Measurements from ENCODE around the gene EPB41L2. TPM values are rescaled to one million over a fixed set of nuclear protein-coding genes. Genes with fewer than 3 reads are reported as not detected.
"Not testable (repeated sequence)": the region's sequence is repeated elsewhere in the genome, so short reads cannot be mapped to it uniquely, and the experiment has no call there.

The EPB41L2 gene
- total RNA-seq, 6 experiments from 2014 or later, result 15.3 to 38.5 (median 24.6) TPM

DNA sequence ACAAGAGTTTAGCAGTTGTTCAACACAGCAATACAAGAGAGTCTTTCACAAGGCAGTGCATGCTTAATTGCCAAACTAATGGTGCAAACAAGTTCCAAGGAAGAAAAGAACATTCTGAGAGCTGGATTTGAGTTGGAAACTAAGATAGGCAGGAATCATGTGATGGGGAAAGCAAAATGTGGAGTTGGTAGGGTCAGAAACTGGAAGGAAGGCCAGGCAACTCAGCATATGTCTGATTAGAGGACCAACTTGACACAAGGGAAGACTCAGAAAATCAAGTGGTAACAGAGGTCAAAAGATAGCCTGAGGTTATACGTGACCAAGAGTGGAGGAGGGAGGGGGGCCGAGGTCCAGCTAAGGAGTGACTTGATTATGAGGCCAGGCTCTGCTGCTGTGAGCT lies 118.6 kb downstream of the EPB41L2 start:
- H3K4me3 ChIP-seq, result no peak overlapping the region
- no peaks in the 10 kb centered on the region for H3K9me3 ChIP-seq
- TF ChIP-seq POLR2A (IDR thresholded peaks at IDR 0.05), result no peak
- TF ChIP-seq, protein P1, sequence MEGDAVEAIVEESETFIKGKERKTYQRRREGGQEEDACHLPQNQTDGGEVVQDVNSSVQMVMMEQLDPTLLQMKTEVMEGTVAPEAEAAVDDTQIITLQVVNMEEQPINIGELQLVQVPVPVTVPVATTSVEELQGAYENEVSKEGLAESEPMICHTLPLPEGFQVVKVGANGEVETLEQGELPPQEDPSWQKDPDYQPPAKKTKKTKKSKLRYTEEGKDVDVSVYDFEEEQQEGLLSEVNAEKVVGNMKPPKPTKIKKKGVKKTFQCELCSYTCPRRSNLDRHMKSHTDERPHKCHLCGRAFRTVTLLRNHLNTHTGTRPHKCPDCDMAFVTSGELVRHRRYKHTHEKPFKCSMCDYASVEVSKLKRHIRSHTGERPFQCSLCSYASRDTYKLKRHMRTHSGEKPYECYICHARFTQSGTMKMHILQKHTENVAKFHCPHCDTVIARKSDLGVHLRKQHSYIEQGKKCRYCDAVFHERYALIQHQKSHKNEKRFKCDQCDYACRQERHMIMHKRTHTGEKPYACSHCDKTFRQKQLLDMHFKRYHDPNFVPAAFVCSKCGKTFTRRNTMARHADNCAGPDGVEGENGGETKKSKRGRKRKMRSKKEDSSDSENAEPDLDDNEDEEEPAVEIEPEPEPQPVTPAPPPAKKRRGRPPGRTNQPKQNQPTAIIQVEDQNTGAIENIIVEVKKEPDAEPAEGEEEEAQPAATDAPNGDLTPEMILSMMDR (IDR thresholded peaks at IDR 0.05), result no peak
- 58% methylated on average over 2 of the region's 2 CpGs for WGBS (ENCODE audit: insufficient coverage, low coverage, low lambda C conversion rate, missing lambda C conversion rate)
- H3K27me3 ChIP-seq, result no peaks in the 10 kb centered on the region
- intact Hi-C loops (cut with DNase I), result no loop called here
- ATAC-seq (peak in 3 of 4 donors; percentile 53 to 85 (median 54)), DNase-seq (no peak)
- no peak overlapping the region for H3K27ac ChIP-seq
- no peaks in the 10 kb centered on the region for H3K36me3 ChIP-seq
- no peaks in the 10 kb centered on the region for H3K4me1 ChIP-seq

DNA sequence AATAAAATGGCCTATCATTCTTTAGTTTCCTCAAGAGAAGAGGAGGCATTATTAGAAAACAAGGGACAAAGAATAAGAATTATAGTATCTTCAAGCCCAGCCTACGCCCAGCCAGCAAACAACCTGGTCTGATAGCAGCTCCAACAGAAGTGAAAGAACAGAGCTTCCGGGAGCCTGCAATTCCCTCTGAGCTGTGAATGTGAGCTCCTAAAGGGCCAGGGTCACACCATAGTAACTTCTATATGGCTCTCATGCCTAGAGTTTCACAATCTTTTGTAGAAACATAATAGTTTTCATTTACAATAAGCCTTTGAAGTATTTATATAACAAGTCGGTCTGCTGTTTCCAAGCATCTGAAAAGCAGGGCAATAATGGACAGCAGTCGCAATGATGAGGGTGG lies 119.3 kb downstream of the EPB41L2 start:
- TF ChIP-seq, protein P1 (IDR thresholded peaks at IDR 0.05), result no peak
- TF ChIP-seq POLR2A (IDR thresholded peaks at IDR 0.05), result no peak
- no peak overlapping the region for H3K4me3 ChIP-seq
- DNase-seq (no peak), ATAC-seq (peak in 3 of 4 donors; percentile 37 to 64 (median 39))
- H3K36me3 ChIP-seq, result no peaks in the 10 kb centered on the region
- intact Hi-C loops (cut with DNase I), result no loop called here
- H3K27ac ChIP-seq, result no peak overlapping the region
- H3K4me1 ChIP-seq, result no peaks in the 10 kb centered on the region
- H3K9me3 ChIP-seq, result no peaks in the 10 kb centered on the region
- no peaks in the 10 kb centered on the region for H3K27me3 ChIP-seq
- WGBS (ENCODE audit: insufficient coverage, low coverage, low lambda C conversion rate, missing lambda C conversion rate), result 67% methylated on average over 3 of the region's 4 CpGs

DNA sequence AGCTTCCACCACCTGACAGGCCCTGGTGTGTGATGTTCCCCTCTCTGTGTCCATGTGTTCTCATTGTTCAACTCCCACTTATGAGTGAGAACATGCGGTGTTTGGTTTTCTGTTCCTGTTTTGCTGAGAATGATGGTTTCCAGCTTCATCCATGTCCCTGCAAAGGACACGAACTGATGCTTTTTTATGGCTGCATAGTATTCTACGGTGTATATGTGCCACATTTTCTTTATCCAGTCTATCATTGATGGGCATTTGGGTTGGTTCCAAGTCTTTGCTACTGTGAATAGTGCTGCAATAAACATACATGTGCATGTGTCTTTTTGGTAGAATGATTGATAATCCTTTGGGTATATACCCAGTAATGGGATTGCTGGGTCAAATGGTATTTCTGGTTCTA lies 120.3 kb downstream of the EPB41L2 start:
- DNase-seq; ATAC-seq; H3K4me3 ChIP-seq; H3K4me1 ChIP-seq; H3K27me3 ChIP-seq; H3K9me3 ChIP-seq; intact Hi-C loops (cut with DNase I); H3K27ac ChIP-seq; H3K36me3 ChIP-seq: not testable (repeated sequence)
- 88% methylated on average over 3 of the region's 3 CpGs for WGBS (ENCODE audit: insufficient coverage, low coverage, low lambda C conversion rate, missing lambda C conversion rate)

DNA sequence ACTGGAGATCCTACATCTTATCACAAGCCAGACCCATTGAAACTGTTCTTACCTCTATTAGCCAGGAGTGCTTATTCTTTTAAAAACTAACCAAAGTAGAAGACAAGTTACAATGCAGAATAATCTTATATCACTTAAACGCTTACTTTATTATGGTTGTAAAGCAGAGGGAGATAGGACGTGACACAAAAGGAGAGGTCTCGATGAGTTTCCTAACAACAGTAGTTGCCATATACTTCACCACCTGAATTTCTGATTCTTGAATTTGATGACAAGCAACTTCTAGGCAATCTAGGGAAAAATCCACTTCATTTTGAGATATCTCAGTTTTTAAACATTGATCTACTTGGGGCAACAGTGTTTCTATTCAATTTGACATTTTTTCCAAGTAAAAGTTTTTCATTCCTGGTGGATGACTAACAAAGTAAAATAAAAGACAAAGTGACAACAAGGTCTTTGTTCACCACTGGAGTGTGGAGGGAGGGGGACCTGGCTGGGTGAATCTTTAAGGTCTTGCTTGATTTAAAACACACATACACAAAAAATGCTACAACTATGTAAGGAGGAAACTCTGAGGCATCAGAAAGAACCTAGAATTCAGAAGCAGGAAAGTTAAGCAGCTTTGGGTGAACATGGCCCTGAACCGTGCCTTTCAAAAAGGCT lies 125.0 kb downstream of the EPB41L2 start:
- 94% methylated on average over 4 of the region's 4 CpGs for WGBS (ENCODE audit: insufficient coverage, low coverage, low lambda C conversion rate, missing lambda C conversion rate)
- no peak for ATAC-seq
- H3K9me3 ChIP-seq, result no peaks in the 10 kb centered on the region

DNA sequence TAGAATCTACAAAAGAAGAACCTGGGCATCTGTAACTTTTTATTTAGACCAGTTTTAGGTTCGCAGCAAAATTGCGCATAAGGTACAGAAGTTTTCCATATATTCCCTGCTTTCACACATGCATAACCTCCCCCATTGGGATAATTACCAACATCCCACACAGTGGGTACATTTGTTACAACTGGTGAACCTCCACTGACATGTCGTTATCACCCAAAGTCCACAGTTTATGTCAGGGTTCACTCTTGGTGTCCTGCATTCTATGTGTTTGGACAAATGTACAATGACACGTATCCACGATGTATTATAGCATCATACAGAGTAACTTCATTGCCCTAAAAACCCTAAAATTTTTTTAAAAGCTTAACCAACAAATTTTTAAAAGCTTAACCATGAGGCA lies 126.1 kb downstream of the EPB41L2 start:
- WGBS (ENCODE audit: insufficient coverage, low coverage, low lambda C conversion rate, missing lambda C conversion rate), result 78% methylated on average over 5 of the region's 5 CpGs

More for the DNA sequence above, 125.0 kb downstream of the EPB41L2 start:
- no peaks in the 10 kb centered on the region for H3K27me3 ChIP-seq
- H3K4me1 ChIP-seq, result no peaks in the 10 kb centered on the region
- DNase-seq, result no peak
- no peak overlapping the region for H3K27ac ChIP-seq
- H3K4me3 ChIP-seq, result no peak overlapping the region
- H3K36me3 ChIP-seq, result no peaks in the 10 kb centered on the region
- intact Hi-C loops (cut with DNase I), result no loop called here
- TF ChIP-seq, protein P1 (IDR thresholded peaks at IDR 0.05), result no peak
- TF ChIP-seq POLR2A (IDR thresholded peaks at IDR 0.05), result no peak

More for the DNA sequence above, 126.1 kb downstream of the EPB41L2 start:
- no peak for ATAC-seq
- DNase-seq, result no peak
- Histone ChIP-seq H3K36me3 (no peaks in the 10 kb centered on the region), H3K4me3 (no peak overlapping the region), H3K27me3 (no peaks in the 10 kb centered on the region), H3K4me1 (no peaks in the 10 kb centered on the region), H3K9me3 (no peaks in the 10 kb centered on the region), H3K27ac (no peak overlapping the region)
- TF ChIP-seq, protein P1 (IDR thresholded peaks at IDR 0.05), result no peak
- TF ChIP-seq POLR2A (IDR thresholded peaks at IDR 0.05), result no peak
- intact Hi-C loops (cut with DNase I), result no loop called here
